Mucosa of descending colon (tissue), 3 donors: Measurements from ENCODE around the gene GNAQ. TPM values are rescaled to one million over a fixed set of nuclear protein-coding genes. Genes with fewer than 3 reads are reported as not detected.
A peak's percentile ranks its signal among the peaks of the same experiment; 100 is the strongest.
"Not testable (repeated sequence)": the region's sequence is repeated elsewhere in the genome, so short reads cannot be mapped to it uniquely, and the experiment has no call there.

Experiments
- ATAC-seq: fragments of 200-7000 bp; cut with Tn5 transposase; one replicate; pipeline ENCODE4 v1.9.1; 2020; ENCODE audit warnings: mild to moderate bottlenecking, moderate library complexity
- DNase-seq, 3 donors: peaks; one replicate each; pipeline ENCODE4 v3.0.0-alpha.2; 2020
- H3K36me3 ChIP-seq: fragments of 200-600 bp; one replicate; pipeline ENCODE4 v1.8.0; 2021; ENCODE audit warnings: low read depth, mild to moderate bottlenecking
- H3K4me1 ChIP-seq: fragments of 200-600 bp; one replicate; pipeline ENCODE4 v1.8.0; 2021; ENCODE audit warnings: low read depth, mild to moderate bottlenecking
- H3K4me3 ChIP-seq: fragments of 200-600 bp; one replicate; pipeline ENCODE4 v1.8.0; 2021; ENCODE audit warnings: mild to moderate bottlenecking
- H3K9me3 ChIP-seq: fragments of 200-600 bp; one replicate; pipeline ENCODE4 v1.8.0; 2021; ENCODE audit warnings: mild to moderate bottlenecking
- intact Hi-C, 2 donors: fragments of 100-400 bp; cut with DNase I in 1 of 2; cut with micrococcal nuclease in 1 of 2; formaldehyde crosslinking; loops; one replicate each; pipeline versions ENCODE4 v1.11.0 to v1.11.1; 2022; cut with DNase I, micrococcal nuclease
- total RNA-seq, 3 donors: library from RNA; stranded (reverse); fragmentation: NEBNext Ultra II Directional in 2 of 3; extraction: Animal tissue kit (Norgen Biotek cat#: 25700) in 2 of 3; gene quantifications; one replicate each; pipeline versions ENCODE4 v1.2.1 to v1.2.4, GENCODE V29; 2021 to 2023
- TF ChIP-seq, protein P1 (sequence below): fragments of 200-600 bp; IDR thresholded peaks from one replicate; pipeline ENCODE4 v1.8.0; 2022; ENCODE audit warnings: antibody characterized with exemption, mild to moderate bottlenecking
- donor health status: DM: no; HTN: no; CAD: no; lungs with moderate emphysema.
- donor health status: DM: no; HTN: no; CAD: no.
- donor health status: DM: no; HTN: yes; CAD: no.

Gene GNAQ
- total RNA-seq, 3 donors from 2014 or later = 95.9 to 115 (median 104) TPM

DNA sequence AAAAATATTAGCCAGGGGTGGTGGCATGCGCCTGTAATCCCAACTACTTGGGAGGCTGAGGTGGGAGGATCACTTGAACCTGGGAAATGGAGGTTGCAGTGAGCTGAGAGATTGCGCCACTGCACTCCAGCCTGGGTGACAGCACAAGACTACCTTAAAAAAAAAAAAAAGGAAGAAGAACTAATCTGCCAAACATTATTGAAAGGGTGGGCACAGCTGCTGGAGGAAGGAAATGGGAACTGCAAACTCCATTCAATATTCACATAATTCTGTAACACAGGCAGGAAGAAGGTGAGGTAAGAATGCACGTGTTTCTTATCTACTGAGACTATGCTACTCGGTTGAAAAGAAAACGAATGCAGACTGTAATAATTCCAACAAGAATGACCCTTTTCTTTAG is 262.4 kb downstream of the GNAQ start:
- intact Hi-C loops = no loop called here
- Histone ChIP-seq H3K9me3 (peaks cover 3% of the 10 kb centered on the region), H3K4me1 (peaks cover 6% of the 10 kb centered on the region), H3K36me3 (no peaks in the 10 kb centered on the region), H3K4me3 (no peak overlapping the region)
- TF ChIP-seq, protein P1, sequence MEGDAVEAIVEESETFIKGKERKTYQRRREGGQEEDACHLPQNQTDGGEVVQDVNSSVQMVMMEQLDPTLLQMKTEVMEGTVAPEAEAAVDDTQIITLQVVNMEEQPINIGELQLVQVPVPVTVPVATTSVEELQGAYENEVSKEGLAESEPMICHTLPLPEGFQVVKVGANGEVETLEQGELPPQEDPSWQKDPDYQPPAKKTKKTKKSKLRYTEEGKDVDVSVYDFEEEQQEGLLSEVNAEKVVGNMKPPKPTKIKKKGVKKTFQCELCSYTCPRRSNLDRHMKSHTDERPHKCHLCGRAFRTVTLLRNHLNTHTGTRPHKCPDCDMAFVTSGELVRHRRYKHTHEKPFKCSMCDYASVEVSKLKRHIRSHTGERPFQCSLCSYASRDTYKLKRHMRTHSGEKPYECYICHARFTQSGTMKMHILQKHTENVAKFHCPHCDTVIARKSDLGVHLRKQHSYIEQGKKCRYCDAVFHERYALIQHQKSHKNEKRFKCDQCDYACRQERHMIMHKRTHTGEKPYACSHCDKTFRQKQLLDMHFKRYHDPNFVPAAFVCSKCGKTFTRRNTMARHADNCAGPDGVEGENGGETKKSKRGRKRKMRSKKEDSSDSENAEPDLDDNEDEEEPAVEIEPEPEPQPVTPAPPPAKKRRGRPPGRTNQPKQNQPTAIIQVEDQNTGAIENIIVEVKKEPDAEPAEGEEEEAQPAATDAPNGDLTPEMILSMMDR = no peak
- no peak for ATAC-seq
- DNase-seq = no peak

DNA sequence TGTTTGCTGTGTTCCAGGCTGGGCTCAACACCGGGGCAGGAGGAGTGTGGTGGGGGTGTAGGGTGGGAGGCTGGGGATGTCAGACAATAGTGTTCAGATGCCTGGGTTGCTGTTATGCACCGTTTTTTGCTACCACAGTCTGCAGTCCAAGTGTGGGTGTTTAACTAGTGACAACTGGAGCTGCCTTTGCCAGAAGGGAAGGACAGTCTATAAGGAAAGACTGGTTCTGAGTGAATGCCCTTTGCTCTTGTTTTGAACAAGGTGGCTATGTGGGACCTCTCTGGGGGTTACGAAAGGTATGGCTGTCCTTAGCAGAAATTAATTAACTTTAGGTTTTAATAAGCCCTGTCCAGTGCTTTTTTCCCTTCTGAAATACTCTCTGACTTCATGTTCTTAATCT is 265.0 kb downstream of the GNAQ start:
- H3K4me3 ChIP-seq = no peak overlapping the region
- peak; percentile 73 for ATAC-seq
- H3K36me3 ChIP-seq = no peaks in the 10 kb centered on the region
- H3K9me3 ChIP-seq = peaks cover 3% of the 10 kb centered on the region
- peaks cover 14% of the 10 kb centered on the region for H3K4me1 ChIP-seq
- DNase-seq = peak in 1 of 3 donors; percentile 16
- intact Hi-C loops = no loop called here
- TF ChIP-seq, protein P1 = no peak

GRCh38 chr9:77765781-77766259 is 265.8 kb downstream of the GNAQ start:
- no peak for DNase-seq
- no peak for ATAC-seq
- Histone ChIP-seq H3K4me3 (no peak overlapping the region), H3K9me3 (peaks cover 3% of the 10 kb centered on the region), H3K36me3 (no peaks in the 10 kb centered on the region), H3K4me1 (peaks cover 14% of the 10 kb centered on the region)
- intact Hi-C loops = no loop called here
- TF ChIP-seq, protein P1 = no peak

GRCh38 chr9:77764894-77765780 is 266.5 kb downstream of the GNAQ start:
- Histone ChIP-seq H3K36me3 (no peaks in the 10 kb centered on the region), H3K4me3 (no peak overlapping the region), H3K4me1 (peaks cover 14% of the 10 kb centered on the region), H3K9me3 (peaks cover 3% of the 10 kb centered on the region)
- intact Hi-C loops = no loop called here
- peak; percentile 67 for ATAC-seq
- DNase-seq = peak in 1 of 3 donors; percentile 43
- TF ChIP-seq, protein P1 = no peak

DNA sequence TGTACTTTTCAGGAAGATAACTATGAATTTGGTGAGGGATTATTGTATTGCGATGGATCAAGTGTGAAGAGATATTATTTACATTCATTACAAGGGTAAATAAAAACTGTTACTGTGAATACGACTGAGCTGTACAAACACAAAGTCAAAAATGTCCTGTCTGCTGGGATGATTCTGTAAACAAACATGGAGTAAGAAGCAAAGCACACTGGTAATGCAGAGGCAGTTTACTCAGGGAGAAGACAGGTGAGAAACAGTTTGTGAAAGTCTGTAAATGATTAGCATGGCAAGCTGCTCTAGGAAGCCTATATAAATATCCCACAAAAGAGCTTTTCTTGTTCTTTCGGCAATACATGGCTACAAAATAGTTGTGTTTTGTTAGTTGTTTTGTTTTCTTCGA is 268.0 kb downstream of the GNAQ start:
- intact Hi-C loops = no loop called here
- TF ChIP-seq, protein P1 = no peak
- DNase-seq = no peak
- Histone ChIP-seq H3K4me1 (peaks cover 14% of the 10 kb centered on the region), H3K9me3 (peaks cover 3% of the 10 kb centered on the region), H3K36me3 (no peaks in the 10 kb centered on the region), H3K4me3 (no peak overlapping the region)
- ATAC-seq = peak; percentile 90

DNA sequence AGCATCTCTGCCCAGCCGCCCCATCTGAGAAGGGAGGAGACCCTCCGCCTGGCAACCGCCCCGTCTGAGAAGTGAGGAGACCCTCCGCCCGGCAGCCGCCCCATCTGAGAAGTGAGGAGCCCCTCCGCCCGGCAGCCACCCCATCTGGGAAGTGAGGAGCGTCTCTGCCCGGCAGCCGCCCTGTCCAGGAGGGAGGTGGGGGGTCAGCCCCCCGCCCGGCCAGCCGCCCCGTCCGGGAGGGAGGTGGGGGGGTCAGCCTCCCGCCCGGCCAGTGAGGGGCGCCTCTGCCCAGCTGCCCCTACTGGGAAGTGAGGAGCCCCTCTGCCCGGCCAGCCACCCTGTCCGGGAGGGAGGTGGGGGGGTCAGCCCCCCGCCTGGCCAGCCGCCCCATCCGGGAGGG is 270.7 kb downstream of the GNAQ start:
- H3K9me3 ChIP-seq, intact Hi-C loops, H3K4me1 ChIP-seq, H3K4me3 ChIP-seq, H3K36me3 ChIP-seq, ATAC-seq, DNase-seq: not testable (repeated sequence)
